ENCODE measurements around the gene MCC. TPM values are rescaled to one million over a fixed set of nuclear protein-coding genes. Genes with fewer than 3 reads are reported as not detected.

The MCC gene
- total RNA-seq, 2 experiments from 2014 or later: 0.25 TPM; not detected in 1

- Histone ChIP-seq H4K20me1 (ENCODE audit: insufficient read depth, low read length) (no peaks in the 10 kb centered on the region), H2AFZ (ENCODE audit: low read length) (no peak overlapping the region), H3K27ac (ENCODE audit: low read depth, low read length, poor library complexity, severe bottlenecking) (no peak overlapping the region), H3K9me2 (ENCODE audit: insufficient read depth, low read length) (no peaks in the 10 kb centered on the region), H3K4me1 (ENCODE audit: insufficient read depth, low read length, poor library complexity, severe bottlenecking) (no peaks in the 10 kb centered on the region), H3K79me2 (ENCODE audit: insufficient read depth, low read depth, low read length) (no peaks in the 10 kb centered on the region), H3K4me3 (ENCODE audit: low read depth, low read length, poor library complexity, severe bottlenecking) (no peak overlapping the region), H3K36me3 (ENCODE audit: insufficient read depth, low read length) (no peaks in the 10 kb centered on the region), H3K9me3 (ENCODE audit: low read length) (no peaks in the 10 kb centered on the region), H3K4me2 (ENCODE audit: low read length) (no peak overlapping the region)
- intact Hi-C loops (cut with micrococcal nuclease; ENCODE audit: unreplicated experiment): no loop called here
- TF ChIP-seq CTCF (conservative IDR thresholded peaks at IDR 0.05; ENCODE audit: low read length) (no peak), EZH2phosphoT487 (IDR thresholded peaks at IDR 0.05; ENCODE audit: borderline replicate concordance, low read depth, low read length) (no peak)
- DNase-seq (ENCODE audit: low spot score): no peak
- ChIA-PET CTCF (ENCODE audit: unreplicated experiment) (no interaction called here), POLR2A (no interaction called here)
- no TSS peak for BruUV-seq (replicated peaks)
Observed at GRCh38 chr5:113218200-113218599, 270.1 kb downstream of the MCC start.

GRCh38 chr5:113217619-113218184, 270.6 kb downstream of the MCC start:
- no peak for TF ChIP-seq CTCF (conservative IDR thresholded peaks at IDR 0.05; ENCODE audit: low read length)
- no peak for TF ChIP-seq EZH2phosphoT487 (IDR thresholded peaks at IDR 0.05; ENCODE audit: borderline replicate concordance, low read depth, low read length)
- Histone ChIP-seq H2AFZ (ENCODE audit: low read length) (no peak overlapping the region), H3K4me2 (ENCODE audit: low read length) (no peak overlapping the region), H3K9me3 (ENCODE audit: low read length) (no peaks in the 10 kb centered on the region), H3K9me2 (ENCODE audit: insufficient read depth, low read length) (no peaks in the 10 kb centered on the region), H3K36me3 (ENCODE audit: insufficient read depth, low read length) (no peaks in the 10 kb centered on the region), H3K4me1 (ENCODE audit: insufficient read depth, low read length, poor library complexity, severe bottlenecking) (no peaks in the 10 kb centered on the region), H4K20me1 (ENCODE audit: insufficient read depth, low read length) (no peaks in the 10 kb centered on the region), H3K27ac (ENCODE audit: low read depth, low read length, poor library complexity, severe bottlenecking) (no peak overlapping the region), H3K4me3 (ENCODE audit: low read depth, low read length, poor library complexity, severe bottlenecking) (no peak overlapping the region), H3K79me2 (ENCODE audit: insufficient read depth, low read depth, low read length) (no peaks in the 10 kb centered on the region)
- intact Hi-C loops (cut with micrococcal nuclease; ENCODE audit: unreplicated experiment): no loop called here
- no peak for DNase-seq (ENCODE audit: low spot score)
- BruUV-seq (replicated peaks): no TSS peak
- POLR2A ChIA-PET: interaction anchor here (0.7 to 1.7 kb wide), 3 partner anchors 44 to 497 kb away, joined by 4 to 5 read pairs (median 4); no protein-coding TSS in a partner anchor
- CTCF ChIA-PET (ENCODE audit: unreplicated experiment): no interaction called here

- DNase-seq (ENCODE audit: low spot score): no peak
- POLR2A ChIA-PET: interaction anchor here (1.0 to 1.7 kb wide), 2 partner anchors 9 to 43 kb away, joined by 3 to 5 read pairs; no protein-coding TSS in a partner anchor
- Histone ChIP-seq H3K36me3 (ENCODE audit: insufficient read depth, low read length) (no peaks in the 10 kb centered on the region), H3K9me2 (ENCODE audit: insufficient read depth, low read length) (no peaks in the 10 kb centered on the region), H3K27ac (ENCODE audit: low read depth, low read length, poor library complexity, severe bottlenecking) (no peak overlapping the region), H3K9me3 (ENCODE audit: low read length) (no peaks in the 10 kb centered on the region), H3K79me2 (ENCODE audit: insufficient read depth, low read depth, low read length) (no peaks in the 10 kb centered on the region), H3K4me1 (ENCODE audit: insufficient read depth, low read length, poor library complexity, severe bottlenecking) (no peaks in the 10 kb centered on the region), H2AFZ (ENCODE audit: low read length) (no peak overlapping the region), H3K4me2 (ENCODE audit: low read length) (no peak overlapping the region), H3K4me3 (ENCODE audit: low read depth, low read length, poor library complexity, severe bottlenecking) (no peak overlapping the region), H4K20me1 (ENCODE audit: insufficient read depth, low read length) (no peaks in the 10 kb centered on the region)
- intact Hi-C loops (cut with micrococcal nuclease; ENCODE audit: unreplicated experiment): no loop called here
- TF ChIP-seq CTCF (conservative IDR thresholded peaks at IDR 0.05; ENCODE audit: low read length) (no peak), EZH2phosphoT487 (IDR thresholded peaks at IDR 0.05; ENCODE audit: borderline replicate concordance, low read depth, low read length) (no peak)
- no TSS peak for BruUV-seq (replicated peaks)
- CTCF ChIA-PET (ENCODE audit: unreplicated experiment): no interaction called here
Observed at GRCh38 chr5:113216545-113216944, 271.7 kb downstream of the MCC start.
